GM11168 (cell line): Measurements from ENCODE around the gene PNPLA2.

Experiments
- in situ Hi-C: fragments of 300-500 bp; cut with MboI; formaldehyde crosslinking; loops from one replicate; pipeline ENCODE4 v1.12.0; 2022; ENCODE audit warnings: low sequenced_read_pairs; ENCODE audit not compliant: unreplicated experiment

Gene PNPLA2

GRCh38 chr11:866481-866880 lies 47.8 kb downstream of the PNPLA2 start:
- in situ Hi-C loops, result no loop called here

GRCh38 chr11:867856-868358 lies 49.2 kb downstream of the PNPLA2 start:
- in situ Hi-C loops, result no loop called here

- in situ Hi-C loops, result no loop called here
Observed at GRCh38 chr11:868394-868793, 49.7 kb downstream of the PNPLA2 start.

GRCh38 chr11:868802-869201 lies 50.1 kb downstream of the PNPLA2 start:
- in situ Hi-C loops, result no loop called here

GRCh38 chr11:869399-870126 lies 50.8 kb downstream of the PNPLA2 start:
- in situ Hi-C loops, result no loop called here

- in situ Hi-C loops, result no loop called here
Observed at GRCh38 chr11:870127-870413, 51.4 kb downstream of the PNPLA2 start.

GRCh38 chr11:870418-870817 lies 51.7 kb downstream of the PNPLA2 start:
- in situ Hi-C loops, result no loop called here

GRCh38 chr11:871472-871871 lies 52.8 kb downstream of the PNPLA2 start:
- in situ Hi-C loops, result no loop called here

- in situ Hi-C loops, result no loop called here
Observed at GRCh38 chr11:872799-873198, 54.1 kb downstream of the PNPLA2 start.

GRCh38 chr11:873706-874105 lies 55.0 kb downstream of the PNPLA2 start:
- in situ Hi-C loops, result no loop called here
